IMR-90 (cell line): Measurements from ENCODE around the gene CMIP. TPM values are rescaled to one million over a fixed set of nuclear protein-coding genes. Genes with fewer than 3 reads are reported as not detected.

ENCODE experiments used
- ATAC-seq: fragments of 200-7000 bp; cut with Tn5 transposase; 2 replicates; pipeline ENCODE4 v1.9.1; 2020; ENCODE audit warnings: low read depth, mild to moderate bottlenecking, moderate library complexity
- BruUV-seq: library from RNA; stranded (reverse); fragments of 400-500 nt; replicated peaks from 2 replicates; lab custom pipeline; 2021; lab: Mats Ljungman, UMichigan
- CTCF ChIA-PET: fragments of 300-600 bp; formaldehyde crosslinking; extraction: SDS; loops from one replicate; lab custom pipeline; 2021; ENCODE audit warnings: antibody characterized with exemption; lab: Yijun Ruan, JAX
- POLR2A ChIA-PET: fragments of 300-600 bp; sonication (Branson Sonifier 250); formaldehyde crosslinking; loops from one replicate; lab custom pipeline; 2022; ENCODE audit warnings: antibody characterized with exemption; ENCODE audit not compliant: unreplicated experiment; lab: Charles Lee
- DNase-seq: peaks from one replicate; pipeline ENCODE4 v3.0.0; 2013
- H2AFZ ChIP-seq: replicated peaks from 2 replicates; pipeline ENCODE3; 2013; ENCODE audit warnings: low read length, mild to moderate bottlenecking; ENCODE audit not compliant: poor library complexity
- H2AK5ac ChIP-seq: 2 replicates; pipeline ENCODE4 v1.6.1; 2013; ENCODE audit warnings: low read depth, low read length, inconsistent platforms
- H2AK9ac ChIP-seq: replicated peaks from 2 replicates; pipeline ENCODE3; 2013; ENCODE audit warnings: mild to moderate bottlenecking, low read depth, low read length, moderate library complexity; ENCODE audit not compliant: poor library complexity
- H2BK120ac ChIP-seq: 2 replicates; pipeline ENCODE4 v1.6.1; 2013; ENCODE audit warnings: low read depth, low read length, inconsistent platforms
- H2BK15ac ChIP-seq: 3 replicates; pipeline ENCODE4 v1.6.1; 2013; ENCODE audit warnings: low read depth, low read length, inconsistent platforms
- H2BK20ac ChIP-seq: 2 replicates; pipeline ENCODE4 v1.6.1; 2013; ENCODE audit warnings: low read depth, mild to moderate bottlenecking, inconsistent platforms, low read length, moderate library complexity
- H2BK5ac ChIP-seq: 2 replicates; pipeline ENCODE4 v1.6.1; 2013; ENCODE audit warnings: mild to moderate bottlenecking, low read depth, low read length, inconsistent platforms; ENCODE audit not compliant: poor library complexity, severe bottlenecking
- H3K14ac ChIP-seq: replicated peaks from 2 replicates; pipeline ENCODE4 v1.6.1; 2013; ENCODE audit warnings: low read depth, low read length, inconsistent platforms
- H3K18ac ChIP-seq: 2 replicates; pipeline ENCODE4 v1.6.1; 2013; ENCODE audit warnings: low read depth, low read length, control low read depth
- H3K23ac ChIP-seq: 2 replicates; pipeline ENCODE4 v1.6.1; 2013; ENCODE audit warnings: low read depth, low read length, inconsistent platforms
- H3K27ac ChIP-seq: 2 replicates; pipeline ENCODE4 v1.5.1; 2013; ENCODE audit warnings: mild to moderate bottlenecking, control low read depth, low read length; ENCODE audit not compliant: insufficient read depth
- H3K27me3 ChIP-seq: 2 replicates; pipeline ENCODE4 v1.6.1; 2013; ENCODE audit warnings: low read length; ENCODE audit not compliant: control insufficient read depth, insufficient read depth
- H3K36me3 ChIP-seq: 2 replicates; pipeline ENCODE4 v1.6.1; 2013; ENCODE audit warnings: low read length, mixed read lengths; ENCODE audit not compliant: control insufficient read depth, insufficient read depth
- H3K4ac ChIP-seq: 2 replicates; pipeline ENCODE4 v1.6.1; 2013; ENCODE audit warnings: low read depth, low read length, inconsistent platforms
- H3K4me1 ChIP-seq: 2 replicates; pipeline ENCODE4 v1.6.1; 2013; ENCODE audit warnings: low read length, mixed read lengths; ENCODE audit not compliant: control insufficient read depth, insufficient read depth
- H3K4me2 ChIP-seq: 2 replicates; pipeline ENCODE4 v1.6.1; 2013; ENCODE audit warnings: low read depth, mild to moderate bottlenecking, control low read depth, low read length, moderate library complexity
- H3K4me3 ChIP-seq: 2 replicates; pipeline ENCODE4 v1.5.1; 2013; ENCODE audit warnings: low read depth, mild to moderate bottlenecking, control low read depth, low read length, moderate library complexity; ENCODE audit not compliant: insufficient read depth
- H3K56ac ChIP-seq: 2 replicates; pipeline ENCODE4 v1.6.1; 2013; ENCODE audit warnings: low read length, inconsistent platforms; ENCODE audit not compliant: insufficient read depth; ENCODE audit errors: extremely low read depth
- H3K79me1 ChIP-seq, 2 experiments: 2 replicates each; pipeline ENCODE4 v1.6.1; 2013; ENCODE audit warnings: low read length in 2 of 2, inconsistent platforms in 1 of 2, low read depth in 1 of 2
- H3K9ac ChIP-seq: 2 replicates; pipeline ENCODE4 v1.6.1; 2013; ENCODE audit warnings: low read depth, low read length, control low read depth
- H3K9me1 ChIP-seq: 2 replicates; pipeline ENCODE4 v1.6.1; 2013; ENCODE audit warnings: low read length, inconsistent platforms; ENCODE audit not compliant: insufficient read depth
- H3K9me3 ChIP-seq: 2 replicates; pipeline ENCODE4 v1.6.1; 2013; ENCODE audit warnings: low read length; ENCODE audit not compliant: control insufficient read depth, insufficient read depth
- H4K20me1 ChIP-seq: 2 replicates; pipeline ENCODE4 v1.6.1; 2013; ENCODE audit warnings: low read length, inconsistent platforms; ENCODE audit not compliant: insufficient read depth
- H4K5ac ChIP-seq: 2 replicates; pipeline ENCODE4 v1.6.1; 2013; ENCODE audit warnings: mild to moderate bottlenecking, low read depth, low read length, control low read depth
- H4K8ac ChIP-seq, 2 experiments: 2 replicates each; pipeline ENCODE4 v1.6.1; 2013; ENCODE audit warnings: low read depth in 2 of 2, low read length in 2 of 2, control low read depth in 1 of 2, inconsistent platforms in 1 of 2
- H4K91ac ChIP-seq: 2 replicates; pipeline ENCODE4 v1.6.1; 2013; ENCODE audit warnings: low read depth, low read length, inconsistent platforms; ENCODE audit not compliant: insufficient read depth
- BHLHE40 ChIP-seq: fragments of 150-350 bp; IDR thresholded peaks from 2 replicates; pipeline ENCODE4 v1.6.1; 2016; ENCODE audit warnings: mild to moderate bottlenecking, low read depth, low read length
- CEBPB ChIP-seq: IDR thresholded peaks from 2 replicates; pipeline ENCODE4 v1.6.1; 2012; ENCODE audit warnings: low read depth, low read length, improper control_type of control experiment
- CHD1 ChIP-seq: IDR thresholded peaks from 2 replicates; pipeline ENCODE4 v1.6.1; 2012; ENCODE audit warnings: low read depth, low read length, improper control_type of control experiment
- FOS ChIP-seq: fragments of 150-350 bp; IDR thresholded peaks from 2 replicates; pipeline ENCODE4 v1.6.1; 2016; ENCODE audit warnings: low read depth, low read length
- MAFK ChIP-seq: IDR thresholded peaks from 2 replicates; pipeline ENCODE4 v1.6.1; 2012; ENCODE audit warnings: low read depth, low read length, improper control_type of control experiment
- MAZ ChIP-seq: IDR thresholded peaks from 2 replicates; pipeline ENCODE4 v1.6.1; 2012; ENCODE audit warnings: low read depth, mild to moderate bottlenecking, low read length, improper control_type of control experiment, moderate library complexity, borderline replicate concordance
- MXI1 ChIP-seq: IDR thresholded peaks from 2 replicates; pipeline ENCODE4 v1.6.1; 2012; ENCODE audit warnings: low read depth, mild to moderate bottlenecking, low read length, moderate library complexity, borderline replicate concordance
- NFE2L2 ChIP-seq: fragments of 150-350 bp; IDR thresholded peaks from 2 replicates; pipeline ENCODE4 v1.6.1; 2016; ENCODE audit warnings: low read depth, mild to moderate bottlenecking, low read length
- POLR2A ChIP-seq: IDR thresholded peaks from 2 replicates; pipeline ENCODE4 v1.6.1; 2012; ENCODE audit warnings: mild to moderate bottlenecking, low read depth, low read length
- RAD21 ChIP-seq: IDR thresholded peaks from 2 replicates; pipeline ENCODE4 v1.6.1; 2012; ENCODE audit warnings: low read length, improper control_type of control experiment
- RCOR1 ChIP-seq: IDR thresholded peaks from 2 replicates; pipeline ENCODE4 v1.6.1; 2012; ENCODE audit warnings: mild to moderate bottlenecking, low read length, improper control_type of control experiment; ENCODE audit not compliant: insufficient replicate concordance
- RFX5 ChIP-seq: IDR thresholded peaks from 2 replicates; pipeline ENCODE4 v1.8.0; 2012; ENCODE audit warnings: low read depth, mild to moderate bottlenecking, low read length, moderate library complexity
- SMC3 ChIP-seq: fragments of 150-350 bp; IDR thresholded peaks from 2 replicates; pipeline ENCODE4 v1.6.1; 2016; ENCODE audit warnings: low read depth, mild to moderate bottlenecking, antibody characterized with exemption, low read length, moderate library complexity
- WGBS, 2 experiments: methylation state at CpG; one replicate each; pipeline versions ENCODE4 v1.1.5 to v1.1.7; 2013; ENCODE audit warnings: missing lambda C conversion rate in 2 of 2; ENCODE audit not compliant: insufficient read length in 1 of 2; ENCODE audit errors: extremely low coverage in 2 of 2; 5-methylcytosine and 5-hydroxymethylcytosine counted together
- dilution Hi-C: fragments of 300-500 bp; cut with HindIII; formaldehyde crosslinking; loops from one replicate; pipeline ENCODE4 v1.14.3; 2018; ENCODE audit warnings: low sequenced_read_pairs; ENCODE audit not compliant: unreplicated experiment
- in situ Hi-C: fragments of 300-500 bp; cut with MboI; formaldehyde crosslinking; loops from 3 replicates; pipeline ENCODE4 v1.14.3; 2019; ENCODE audit warnings: low sequenced_read_pairs, inconsistent platforms, mixed read lengths
- intact Hi-C: fragments of 100-400 bp; cut with micrococcal nuclease; formaldehyde crosslinking; loops from 2 replicates; pipeline ENCODE4 v1.10.0; 2022
- polyA plus RNA-seq, 3 experiments: library from polyadenylated mRNA; depleted of rRNA; stranded (reverse); fragments of >200 nt; gene quantifications; 2 replicates each; pipeline ENCODE4 v1.2.3, GENCODE V29; 2012; ENCODE audit warnings: low replicate concordance in 1 of 3
- total RNA-seq: library from RNA; depleted of rRNA; stranded (reverse); fragments of >200 nt; gene quantifications from 2 replicates; pipeline ENCODE4 v1.2.3, GENCODE V29; 2012
- TF ChIP-seq, protein P1 (sequence below): fragments of 150-350 bp; IDR thresholded peaks from 2 replicates; pipeline ENCODE4 v1.6.1; 2017; ENCODE audit warnings: mild to moderate bottlenecking, antibody characterized with exemption, low read length, low read depth
- TF ChIP-seq, protein P2 (sequence below): conservative IDR thresholded peaks from 2 replicates; pipeline ENCODE4 v1.5.1; 2012; ENCODE audit warnings: mild to moderate bottlenecking, low read depth, low read length, improper control_type of control experiment

Gene CMIP
- total and polyA plus RNA-seq, 2 of the 4 experiments (the other 2 are of a cell fraction), result 3.2 to 11.6 TPM

DNA sequence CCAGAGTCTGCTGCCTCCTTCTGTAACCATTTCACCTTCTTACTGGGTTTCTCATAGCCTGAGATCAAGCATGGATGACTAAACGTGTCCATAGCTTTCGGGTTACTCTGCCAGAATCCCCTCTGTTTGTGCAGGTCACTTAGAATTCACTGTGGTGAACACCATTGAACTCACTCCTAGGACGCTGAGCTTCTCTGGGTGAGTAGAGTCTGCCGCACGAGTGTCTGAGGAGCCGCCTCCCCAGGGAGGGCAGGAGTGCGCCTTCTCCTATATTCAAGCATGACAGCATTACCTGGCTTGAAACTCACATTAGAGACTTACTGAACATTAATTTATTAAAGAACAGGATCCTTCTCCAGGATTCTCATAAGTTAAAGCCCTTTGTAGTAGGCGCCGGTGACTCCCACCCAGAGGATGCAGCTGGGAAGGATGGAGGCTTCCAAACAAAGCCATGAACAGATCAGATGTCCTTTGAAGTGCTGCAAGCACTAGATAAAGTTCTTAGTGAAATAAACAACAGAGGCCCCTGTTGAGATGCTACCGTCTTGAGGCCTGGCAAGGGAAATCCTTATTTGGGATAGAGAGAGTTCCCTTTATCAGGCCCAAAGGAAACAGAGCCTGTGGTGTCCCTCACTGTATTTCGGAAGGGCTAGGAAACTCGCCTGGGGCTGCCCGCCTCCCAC lies 189.9 kb downstream of the CMIP start:
- H3K4me1 ChIP-seq, result peaks cover 23% of the 10 kb centered on the region
- no peak overlapping the region for H2BK120ac ChIP-seq
- WGBS, 2 experiments, result no CpG with 5 or more reads among the region's 13 CpGs
- H2AFZ ChIP-seq, result no peak overlapping the region
- H2BK5ac ChIP-seq, result no peak overlapping the region
- peak overlapping the region; percentile 38; the same call in 1 of the 3 replicates for H2BK15ac ChIP-seq
- H4K8ac ChIP-seq, result no peak overlapping the region
- intact Hi-C loops (no loop called here), dilution Hi-C loops (no loop called here), in situ Hi-C loops (no loop called here)
- ChIA-PET POLR2A (no interaction called here), CTCF (no interaction called here)
- H3K36me3 ChIP-seq, result no peaks in the 10 kb centered on the region
- H4K20me1 ChIP-seq, result peaks cover 63% of the 10 kb centered on the region
- no peak overlapping the region for H3K56ac ChIP-seq
- H3K4ac ChIP-seq, result no peak overlapping the region
- no peak overlapping the region for H3K4me2 ChIP-seq
- H3K79me1 ChIP-seq, result peaks cover 7 to 15% of the 10 kb centered on the region in 2 experiments; a peak in 2 of 4 replicates
- no peak overlapping the region for H2BK20ac ChIP-seq
- no TSS peak for BruUV-seq
- no peak overlapping the region for H3K4me3 ChIP-seq
- 0 out of 2 replicates have a peak overlapping the region, but pooled peaks have one; percentile 10 for H3K18ac ChIP-seq
- peak overlapping the region; percentile 55; the same call in 1 of the 2 replicates for H2AK5ac ChIP-seq
- H3K9me3 ChIP-seq, result no peaks in the 10 kb centered on the region
- no peak overlapping the region for H2AK9ac ChIP-seq
- peak; percentile 59 for ATAC-seq
- H3K9me1 ChIP-seq, result peaks cover 10% of the 10 kb centered on the region; the same call in 1 of the 2 replicates
- no peak overlapping the region for H4K91ac ChIP-seq
- no peaks in the 10 kb centered on the region for H3K27me3 ChIP-seq
- no peak overlapping the region for H3K23ac ChIP-seq
- H4K5ac ChIP-seq, result no peak overlapping the region
- DNase-seq, result peak; percentile 73
- H3K14ac ChIP-seq, result no peak overlapping the region; the same call in 1 of the 2 replicates
- no peak overlapping the region for H3K9ac ChIP-seq
- no peak overlapping the region for H3K27ac ChIP-seq
- TF ChIP-seq, protein P1, sequence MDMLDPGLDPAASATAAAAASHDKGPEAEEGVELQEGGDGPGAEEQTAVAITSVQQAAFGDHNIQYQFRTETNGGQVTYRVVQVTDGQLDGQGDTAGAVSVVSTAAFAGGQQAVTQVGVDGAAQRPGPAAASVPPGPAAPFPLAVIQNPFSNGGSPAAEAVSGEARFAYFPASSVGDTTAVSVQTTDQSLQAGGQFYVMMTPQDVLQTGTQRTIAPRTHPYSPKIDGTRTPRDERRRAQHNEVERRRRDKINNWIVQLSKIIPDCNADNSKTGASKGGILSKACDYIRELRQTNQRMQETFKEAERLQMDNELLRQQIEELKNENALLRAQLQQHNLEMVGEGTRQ, result no peak
- TF ChIP-seq SMC3 (no peak), MAZ (no peak), CEBPB (no peak), RAD21 (no peak), RFX5 (no peak), MXI1 (no peak), CHD1 (no peak), FOS (no peak), BHLHE40 (no peak), MAFK (no peak), POLR2A (no peak), RCOR1 (no peak), NFE2L2 (no peak)
- TF ChIP-seq, protein P2, sequence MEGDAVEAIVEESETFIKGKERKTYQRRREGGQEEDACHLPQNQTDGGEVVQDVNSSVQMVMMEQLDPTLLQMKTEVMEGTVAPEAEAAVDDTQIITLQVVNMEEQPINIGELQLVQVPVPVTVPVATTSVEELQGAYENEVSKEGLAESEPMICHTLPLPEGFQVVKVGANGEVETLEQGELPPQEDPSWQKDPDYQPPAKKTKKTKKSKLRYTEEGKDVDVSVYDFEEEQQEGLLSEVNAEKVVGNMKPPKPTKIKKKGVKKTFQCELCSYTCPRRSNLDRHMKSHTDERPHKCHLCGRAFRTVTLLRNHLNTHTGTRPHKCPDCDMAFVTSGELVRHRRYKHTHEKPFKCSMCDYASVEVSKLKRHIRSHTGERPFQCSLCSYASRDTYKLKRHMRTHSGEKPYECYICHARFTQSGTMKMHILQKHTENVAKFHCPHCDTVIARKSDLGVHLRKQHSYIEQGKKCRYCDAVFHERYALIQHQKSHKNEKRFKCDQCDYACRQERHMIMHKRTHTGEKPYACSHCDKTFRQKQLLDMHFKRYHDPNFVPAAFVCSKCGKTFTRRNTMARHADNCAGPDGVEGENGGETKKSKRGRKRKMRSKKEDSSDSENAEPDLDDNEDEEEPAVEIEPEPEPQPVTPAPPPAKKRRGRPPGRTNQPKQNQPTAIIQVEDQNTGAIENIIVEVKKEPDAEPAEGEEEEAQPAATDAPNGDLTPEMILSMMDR, result no peak
